Thoracic aorta (tissue), 2 donors: ENCODE data around the gene RAB12. TPM values are rescaled to one million over a fixed set of nuclear protein-coding genes. Genes with fewer than 3 reads are reported as not detected.
A peak's percentile ranks its signal among the peaks of the same experiment; 100 is the strongest.

Source experiments
- ATAC-seq: fragments of 150-250 bp; one replicate; pipeline ENCODE4 v1.8.0; 2017; ENCODE audit warnings: low read depth; ENCODE audit not compliant: insufficient number of reproducible peaks, low FRiP score
- DNase-seq: peaks from one replicate; pipeline ENCODE4 v3.0.0-alpha.2; 2020; ENCODE audit warnings: low spot score
- H3K27ac ChIP-seq, 2 donors: fragments of 200-600 bp; sonication (generic); 1 replicate in 1 of 2; 2 replicates in 1 of 2; pipeline ENCODE4 v1.5.1; 2016; ENCODE audit warnings: mild to moderate bottlenecking in 2 of 2, moderate library complexity in 2 of 2
- H3K27me3 ChIP-seq: fragments of 200-600 bp; sonication (generic); replicated peaks from 2 replicates; pipeline ENCODE4 v1.6.0; 2016; ENCODE audit warnings: mild to moderate bottlenecking; ENCODE audit not compliant: insufficient read depth
- H3K36me3 ChIP-seq: fragments of 200-600 bp; sonication (generic); one replicate; pipeline ENCODE4 v1.5.1; 2016
- H3K4me1 ChIP-seq, 2 donors: fragments of 200-600 bp; sonication (generic); 1 replicate in 1 of 2; 2 replicates in 1 of 2; pipeline versions ENCODE4 v1.5.1 to v1.6.0; 2016; ENCODE audit warnings: low read depth in 2 of 2, mild to moderate bottlenecking in 1 of 2; ENCODE audit not compliant: control insufficient read depth in 1 of 2
- H3K4me3 ChIP-seq: fragments of 200-600 bp; sonication (generic); 2 replicates; pipeline ENCODE4 v1.5.1; 2016; ENCODE audit warnings: mild to moderate bottlenecking
- H3K9me3 ChIP-seq: fragments of 200-600 bp; sonication (generic); 2 replicates; pipeline ENCODE4 v1.5.1; 2016
- CTCF ChIP-seq: fragments of 200-600 bp; sonication (generic); IDR thresholded peaks from one replicate; pipeline ENCODE4 v1.5.1; 2019; ENCODE audit warnings: antibody characterized with exemption
- total RNA-seq, 2 donors: library from RNA; depleted of rRNA; stranded (reverse); fragments of >200 nt; gene quantifications; one replicate each; pipeline versions ENCODE4 v1.1.0 to v1.2.3, GENCODE V29; 2016

The RAB12 gene
- total RNA-seq, 2 donors from 2014 or later: 40.1 to 55.0 TPM

GRCh38 chr18:8609659-8610458 is 622 bp downstream of the RAB12 start:
- H3K36me3 ChIP-seq: no peaks in the 10 kb centered on the region
- TF ChIP-seq CTCF: no peak
- DNase-seq (no peak), ATAC-seq (no peak)
- no peaks in the 10 kb centered on the region for H3K27me3 ChIP-seq
- H3K4me1 ChIP-seq: peaks cover 27 to 55% of the 10 kb centered on the region in 2 donors
- H3K9me3 ChIP-seq: no peaks in the 10 kb centered on the region
- peak overlapping the region; percentile 45 to 48 for H3K27ac ChIP-seq
- H3K4me3 ChIP-seq: peak overlapping the region; percentile 96

GRCh38 chr18:8610459-8610851 is 1.2 kb downstream of the RAB12 start:
- Histone ChIP-seq H3K4me1 (peaks cover 30 to 61% of the 10 kb centered on the region in 2 donors), H3K9me3 (no peaks in the 10 kb centered on the region), H3K4me3 (peak overlapping the region; percentile 96), H3K36me3 (no peaks in the 10 kb centered on the region), H3K27ac (peak overlapping the region in 1 of 2 donors; percentile 45), H3K27me3 (no peaks in the 10 kb centered on the region)
- no peak for TF ChIP-seq CTCF
- ATAC-seq (no peak), DNase-seq (no peak)

GRCh38 chr18:8611916-8612576 is 2.8 kb downstream of the RAB12 start:
- peaks cover 30 to 73% of the 10 kb centered on the region in 2 donors for H3K4me1 ChIP-seq

GRCh38 chr18:8614875-8615274 is 5.6 kb downstream of the RAB12 start:
- no peaks in the 10 kb centered on the region for H3K27me3 ChIP-seq
- H3K36me3 ChIP-seq: no peaks in the 10 kb centered on the region
- DNase-seq (no peak), ATAC-seq (no peak)
- peaks cover 30 to 61% of the 10 kb centered on the region in 2 donors for H3K4me1 ChIP-seq
- H3K9me3 ChIP-seq: no peaks in the 10 kb centered on the region
- no peak for TF ChIP-seq CTCF
- H3K27ac ChIP-seq: no peak overlapping the region
- H3K4me3 ChIP-seq: no peak overlapping the region

More at GRCh38 chr18:8611916-8612576, 2.8 kb downstream of the RAB12 start:
- no peaks in the 10 kb centered on the region for H3K27me3 ChIP-seq
- no peaks in the 10 kb centered on the region for H3K9me3 ChIP-seq
- no peak for ATAC-seq
- H3K27ac ChIP-seq: no peak overlapping the region
- peak overlapping the region; percentile 96 for H3K4me3 ChIP-seq
- DNase-seq: no peak
- no peaks in the 10 kb centered on the region for H3K36me3 ChIP-seq
- TF ChIP-seq CTCF: no peak

- Histone ChIP-seq H3K9me3 (no peaks in the 10 kb centered on the region), H3K27ac (no peak overlapping the region), H3K36me3 (no peaks in the 10 kb centered on the region), H3K4me1 (peaks cover 29 to 56% of the 10 kb centered on the region in 2 donors), H3K27me3 (no peaks in the 10 kb centered on the region), H3K4me3 (no peak overlapping the region)
- TF ChIP-seq CTCF: no peak
- ATAC-seq (no peak), DNase-seq (no peak)
Observed at GRCh38 chr18:8615397-8616027, 6.3 kb downstream of the RAB12 start.
